NAMALWA (cell line): Measurements from ENCODE around the gene SF3B2.
"Not testable (repeated sequence)": the region's sequence is repeated elsewhere in the genome, so short reads cannot be mapped to it uniquely, and the experiment has no call there.

Experiments
- DNase-seq: peaks from one replicate; pipeline ENCODE4 v3.0.0-alpha.2; 2015; ENCODE audit warnings: low spot score

SF3B2 gene

GRCh38 chr11:66076561-66076960 is 24.4 kb downstream of the SF3B2 start:
- no peak for DNase-seq

GRCh38 chr11:66077927-66078326 is 25.8 kb downstream of the SF3B2 start:
- no peak for DNase-seq

GRCh38 chr11:66078949-66079348 is 26.8 kb downstream of the SF3B2 start:
- DNase-seq = not testable (repeated sequence)

GRCh38 chr11:66080055-66080817 is 28.1 kb downstream of the SF3B2 start:
- DNase-seq = peak; percentile 26

GRCh38 chr11:66081505-66081904 is 29.3 kb downstream of the SF3B2 start:
- peak; percentile 79 for DNase-seq

- DNase-seq = no peak
Measured at GRCh38 chr11:66082946-66083698, 31.0 kb downstream of the SF3B2 start.

- no peak for DNase-seq
Measured at GRCh38 chr11:66083767-66084166, 31.6 kb downstream of the SF3B2 start.

GRCh38 chr11:66084821-66085475 is 32.8 kb downstream of the SF3B2 start:
- DNase-seq = no peak

GRCh38 chr11:66087148-66087908 is 35.2 kb downstream of the SF3B2 start:
- no peak for DNase-seq

GRCh38 chr11:66089067-66089466 is 36.9 kb downstream of the SF3B2 start:
- DNase-seq = no peak

GRCh38 chr11:66090288-66090687 is 38.1 kb downstream of the SF3B2 start:
- DNase-seq = no peak

GRCh38 chr11:66092125-66092524 is 40.0 kb downstream of the SF3B2 start:
- DNase-seq = not testable (repeated sequence)

- DNase-seq = not testable (repeated sequence)
Measured at GRCh38 chr11:66099746-66100145, 47.6 kb downstream of the SF3B2 start.

GRCh38 chr11:66100272-66101065 is 48.3 kb downstream of the SF3B2 start:
- DNase-seq = peak; percentile 89

GRCh38 chr11:66101066-66101464 is 48.9 kb downstream of the SF3B2 start:
- DNase-seq = no peak

- DNase-seq = no peak
Measured at GRCh38 chr11:66104057-66104638, 52.0 kb downstream of the SF3B2 start.

GRCh38 chr11:66106786-66107599 is 54.8 kb downstream of the SF3B2 start:
- DNase-seq = no peak

- no peak for DNase-seq
Measured at GRCh38 chr11:66107600-66108510, 55.7 kb downstream of the SF3B2 start.

- no peak for DNase-seq
Measured at GRCh38 chr11:66109294-66109693, 57.1 kb downstream of the SF3B2 start.
